HEK293T (cell line): ENCODE data around the gene JAG1.

Experiments used
- ARNT ChIP-seq: fragments of 450-650 bp; IDR thresholded peaks from 2 replicates; pipeline ENCODE4 v1.6.1; 2017; ENCODE audit warnings: mild to moderate bottlenecking
- BHLHE40 ChIP-seq: fragments of 450-650 bp; IDR thresholded peaks from 2 replicates; pipeline ENCODE4 v1.6.1; 2016; ENCODE audit warnings: mild to moderate bottlenecking, moderate library complexity, borderline replicate concordance
- ELF4 ChIP-seq: fragments of 450-650 bp; IDR thresholded peaks from 2 replicates; pipeline ENCODE4 v1.6.1; 2017; ENCODE audit warnings: antibody characterized with exemption
- FOXA1 ChIP-seq: fragments of 450-650 bp; IDR thresholded peaks from 2 replicates; pipeline ENCODE4 v1.6.1; 2016; ENCODE audit warnings: mild to moderate bottlenecking
- FOXK2 ChIP-seq: fragments of 450-650 bp; IDR thresholded peaks from 2 replicates; pipeline ENCODE4 v1.6.1; 2016; ENCODE audit warnings: mild to moderate bottlenecking
- FOXM1 ChIP-seq: fragments of 450-650 bp; IDR thresholded peaks from 2 replicates; pipeline ENCODE4 v1.6.1; 2017; ENCODE audit warnings: mild to moderate bottlenecking, borderline replicate concordance
- HDGF ChIP-seq: fragments of 450-650 bp; IDR thresholded peaks from 2 replicates; pipeline ENCODE4 v1.6.1; 2017; ENCODE audit warnings: antibody characterized with exemption, borderline replicate concordance
- L3MBTL2 ChIP-seq: fragments of 450-650 bp; conservative IDR thresholded peaks from 2 replicates; pipeline ENCODE4 v1.6.1; 2016; ENCODE audit warnings: mild to moderate bottlenecking
- NFRKB ChIP-seq: fragments of 450-650 bp; IDR thresholded peaks from 2 replicates; pipeline ENCODE4 v1.6.1; 2016; ENCODE audit warnings: mild to moderate bottlenecking, moderate library complexity
- SP1 ChIP-seq: fragments of 450-650 bp; IDR thresholded peaks from 2 replicates; pipeline ENCODE4 v1.6.1; 2017
- SUZ12 ChIP-seq: fragments of 450-650 bp; IDR thresholded peaks from 2 replicates; pipeline ENCODE4 v1.6.1; 2016; ENCODE audit warnings: mild to moderate bottlenecking
- ZNF384 ChIP-seq: fragments of 450-650 bp; IDR thresholded peaks from 2 replicates; pipeline ENCODE4 v1.6.1; 2016
- TF ChIP-seq, protein P1 (sequence below): fragments of 450-650 bp; IDR thresholded peaks from 2 replicates; pipeline ENCODE4 v1.6.1; 2016

DNA sequence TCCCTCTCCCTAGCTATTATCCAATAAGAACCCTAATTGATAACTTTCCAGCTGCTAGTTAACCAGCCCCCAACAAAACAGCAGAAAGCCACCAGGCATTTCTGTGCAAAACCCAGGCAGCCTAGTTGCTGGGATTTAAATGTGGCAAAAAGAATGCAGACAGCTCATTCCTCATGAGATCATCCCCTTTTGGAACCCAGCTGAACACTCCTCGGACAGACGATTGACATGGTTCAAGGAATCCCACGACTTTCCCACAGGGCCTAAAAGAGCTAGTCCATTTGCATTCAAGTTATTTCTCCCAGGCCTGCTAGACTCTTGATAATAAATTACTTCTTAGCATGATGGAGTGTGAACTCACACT is 24.0 kb downstream of the JAG1 start:
- TF ChIP-seq ARNT (no peak), ELF4 (no peak), SP1 (no peak), BHLHE40 (no peak), L3MBTL2 (no peak), HDGF (no peak), SUZ12 (no peak), FOXK2 (no peak), NFRKB (no peak), ZNF384 (no peak), FOXM1 (no peak), FOXA1 (no peak)
- TF ChIP-seq, protein P1, sequence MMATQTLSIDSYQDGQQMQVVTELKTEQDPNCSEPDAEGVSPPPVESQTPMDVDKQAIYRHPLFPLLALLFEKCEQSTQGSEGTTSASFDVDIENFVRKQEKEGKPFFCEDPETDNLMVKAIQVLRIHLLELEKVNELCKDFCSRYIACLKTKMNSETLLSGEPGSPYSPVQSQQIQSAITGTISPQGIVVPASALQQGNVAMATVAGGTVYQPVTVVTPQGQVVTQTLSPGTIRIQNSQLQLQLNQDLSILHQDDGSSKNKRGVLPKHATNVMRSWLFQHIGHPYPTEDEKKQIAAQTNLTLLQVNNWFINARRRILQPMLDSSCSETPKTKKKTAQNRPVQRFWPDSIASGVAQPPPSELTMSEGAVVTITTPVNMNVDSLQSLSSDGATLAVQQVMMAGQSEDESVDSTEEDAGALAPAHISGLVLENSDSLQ = no peak
